ENCODE measurements around the gene CLCN5.

GRCh38 chrX:49896951-49897350, 25.4 kb upstream of the CLCN5 start:
- TF ChIP-seq FOXK2 (IDR thresholded peaks at IDR 0.05) = no peak
- no peak for TF ChIP-seq SP1 (IDR thresholded peaks at IDR 0.05)
- no peak for TF ChIP-seq ELF4 (IDR thresholded peaks at IDR 0.05)
- TF ChIP-seq TARDBP (IDR thresholded peaks at IDR 0.05) = no peak
- no peak for TF ChIP-seq CTBP1 (IDR thresholded peaks at IDR 0.05; ENCODE audit: borderline replicate concordance)
- no peak for TF ChIP-seq PKNOX1 (IDR thresholded peaks at IDR 0.05)
- TF ChIP-seq BHLHE40 (IDR thresholded peaks at IDR 0.05; ENCODE audit: borderline replicate concordance) = no peak
- no peak for TF ChIP-seq NFRKB (IDR thresholded peaks at IDR 0.05)
- no peak for TF ChIP-seq SUZ12 (IDR thresholded peaks at IDR 0.05)
- no peak for TF ChIP-seq ZNF384 (IDR thresholded peaks at IDR 0.05)
